Measurements from ENCODE around the gene DLST. TPM values are rescaled to one million over a fixed set of nuclear protein-coding genes. Genes with fewer than 3 reads are reported as not detected.

DLST gene
- total RNA-seq, 2 donors from 2014 or later, result 70.4 to 85.0 TPM

DNA sequence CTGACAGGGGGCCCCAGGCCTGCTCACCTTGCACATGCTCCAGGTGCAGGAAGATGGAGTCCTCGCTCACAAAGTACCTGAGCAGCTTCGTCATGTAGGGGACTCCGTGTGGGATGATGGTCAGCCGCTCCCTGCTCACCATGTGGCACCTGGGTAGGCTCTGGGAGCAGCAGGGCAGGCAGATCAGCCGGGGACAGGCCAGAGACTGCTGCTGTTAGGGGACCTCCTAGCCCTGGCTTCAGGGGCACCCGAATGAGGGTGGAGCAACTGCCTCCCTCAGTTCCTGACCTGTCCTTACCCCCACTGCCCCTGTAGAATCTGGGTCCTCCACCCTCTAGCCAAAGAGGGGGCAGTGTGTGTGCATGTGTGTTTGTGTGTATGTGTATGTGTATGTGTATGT, 29.5 kb downstream of the DLST start:
- no peak for DNase-seq (ENCODE audit: low spot score)
- intact Hi-C loops (cut with DNase I), result loop anchor here in 1 of 2 donors (5.0 kb wide), 1 partner anchor 176 kb away; no protein-coding TSS in a partner anchor

DNA sequence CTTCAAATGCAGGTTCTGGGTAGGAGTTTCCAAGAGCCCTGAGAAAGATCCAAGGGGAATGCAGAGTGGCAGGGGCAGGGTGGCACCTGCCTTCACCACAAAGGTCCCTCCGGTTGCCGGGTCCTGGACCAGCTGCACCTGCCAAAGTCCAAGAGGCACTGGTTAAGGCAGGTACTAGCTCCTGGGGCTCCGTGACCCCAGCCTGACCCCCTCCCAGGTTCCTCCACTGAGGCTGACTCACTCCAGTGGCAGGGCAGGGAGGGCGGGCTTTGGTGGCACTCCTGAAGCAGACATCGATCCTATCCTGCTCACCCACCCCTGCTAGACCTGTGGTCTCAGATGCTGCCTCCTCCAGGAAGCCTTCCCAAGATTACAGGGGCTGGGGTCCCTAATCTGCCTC, 30.0 kb downstream of the DLST start:
- no peak for DNase-seq (ENCODE audit: low spot score)
- intact Hi-C loops (cut with DNase I), result loop anchor here in 1 of 2 donors (5.0 kb wide), 1 partner anchor 176 kb away; no protein-coding TSS in a partner anchor

DNA sequence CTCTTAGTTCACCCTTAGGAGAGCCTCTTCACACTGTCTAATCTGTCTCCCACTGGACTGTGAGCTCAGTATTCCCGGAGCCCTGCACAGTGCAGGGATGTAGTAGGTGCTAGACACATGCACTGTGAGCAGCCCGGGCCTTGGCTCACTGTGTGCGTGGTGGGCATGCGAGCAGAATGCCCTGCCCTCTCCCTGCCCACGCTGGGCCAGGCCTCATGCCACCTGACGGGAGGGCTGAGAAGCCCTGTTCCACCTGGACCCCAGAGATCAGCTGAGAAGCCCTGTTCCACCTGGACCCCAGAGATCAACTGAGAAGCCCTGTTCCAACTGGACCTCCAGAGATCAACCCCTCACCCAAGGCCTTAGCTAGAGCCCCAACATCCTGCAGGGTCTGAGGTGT, 30.4 kb downstream of the DLST start:
- DNase-seq (ENCODE audit: low spot score), result no peak
- intact Hi-C loops (cut with DNase I), result loop anchor here in 1 of 2 donors (5.0 kb wide), 1 partner anchor 175 kb away; no protein-coding TSS in a partner anchor

DNA sequence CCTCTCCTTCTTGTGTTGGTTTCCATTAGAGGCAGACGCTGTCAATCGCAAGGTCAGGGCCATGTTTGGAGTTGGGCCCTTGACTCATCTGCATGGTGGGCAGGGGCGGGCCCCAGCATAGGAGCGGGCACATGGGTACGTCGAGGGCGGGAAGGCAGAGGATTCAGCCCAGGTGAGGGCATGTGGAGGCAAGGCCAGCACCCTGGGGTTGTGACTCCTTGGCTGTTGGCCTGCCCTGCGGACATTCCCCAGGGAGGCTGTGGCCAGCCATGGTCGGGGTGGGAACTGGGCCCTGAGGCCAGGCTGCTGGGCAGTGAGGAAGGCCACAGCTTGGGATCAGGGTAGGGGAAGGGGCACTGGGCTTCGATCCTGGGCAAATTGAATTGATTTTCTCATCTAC, 31.1 kb downstream of the DLST start:
- DNase-seq (ENCODE audit: low spot score), result no peak
- intact Hi-C loops (cut with DNase I), result loop anchor here in 1 of 2 donors (5.0 kb wide), 1 partner anchor 174 kb away; no protein-coding TSS in a partner anchor

DNA sequence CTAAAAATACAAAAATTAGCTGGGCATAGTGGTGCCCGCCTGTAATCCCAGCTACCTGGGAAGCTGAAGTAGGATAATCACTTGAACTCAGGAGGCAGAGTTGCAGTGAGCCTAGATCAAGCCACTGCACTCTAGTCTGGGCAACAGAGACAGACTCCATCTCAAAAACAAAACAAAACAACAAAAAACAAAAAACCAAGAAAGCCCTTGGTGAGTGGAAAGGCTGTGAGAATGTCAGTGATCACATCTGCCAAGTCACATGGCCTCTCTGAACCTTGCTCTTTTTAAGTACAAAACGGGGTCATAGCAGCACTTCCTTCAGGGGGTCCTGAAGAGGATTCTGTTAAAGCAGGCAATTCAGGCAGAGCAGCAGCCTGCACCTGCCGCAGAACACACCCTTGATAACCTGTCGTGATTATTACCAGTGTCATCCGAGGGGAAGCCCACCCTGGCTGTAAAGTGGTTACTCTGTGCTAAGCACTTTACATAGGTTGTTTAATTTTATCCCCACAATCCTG, 31.7 kb downstream of the DLST start:
- no peak for DNase-seq (ENCODE audit: low spot score)
- intact Hi-C loops (cut with DNase I), result loop anchor here in 1 of 2 donors (5.0 kb wide), 1 partner anchor 174 kb away; no protein-coding TSS in a partner anchor

DNA sequence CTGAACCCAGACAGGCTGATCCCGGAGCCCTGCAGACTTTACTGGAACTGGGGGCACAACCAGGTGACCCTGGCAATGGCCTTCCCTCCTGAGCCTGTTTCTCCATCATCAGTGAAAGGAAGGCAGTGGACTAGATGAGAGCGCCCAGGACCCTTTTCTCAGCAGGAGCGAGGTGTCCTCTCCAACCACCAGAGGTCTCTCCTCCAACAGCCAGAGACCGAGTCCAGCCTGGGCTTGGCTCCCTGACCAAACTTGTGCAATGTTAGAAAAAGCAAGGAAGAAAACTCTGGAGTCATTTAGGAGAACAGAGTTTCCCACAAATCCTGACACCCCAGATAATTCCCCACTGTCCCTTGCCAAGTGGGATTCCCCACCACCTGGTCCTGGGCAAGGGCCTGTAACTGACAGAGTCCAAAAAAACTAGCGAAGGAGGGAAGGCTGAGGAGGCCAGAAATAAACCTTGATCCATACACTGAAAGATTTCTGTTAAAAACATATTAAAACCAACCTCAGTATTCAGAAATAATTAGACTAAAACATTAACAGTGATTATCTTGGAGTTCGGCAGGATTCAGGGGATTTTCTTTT, 32.4 kb downstream of the DLST start:
- intact Hi-C loops (cut with DNase I), result loop anchor here in 1 of 2 donors (5.0 kb wide), 1 partner anchor 173 kb away; no protein-coding TSS in a partner anchor
- no peak for DNase-seq (ENCODE audit: low spot score)

DNA sequence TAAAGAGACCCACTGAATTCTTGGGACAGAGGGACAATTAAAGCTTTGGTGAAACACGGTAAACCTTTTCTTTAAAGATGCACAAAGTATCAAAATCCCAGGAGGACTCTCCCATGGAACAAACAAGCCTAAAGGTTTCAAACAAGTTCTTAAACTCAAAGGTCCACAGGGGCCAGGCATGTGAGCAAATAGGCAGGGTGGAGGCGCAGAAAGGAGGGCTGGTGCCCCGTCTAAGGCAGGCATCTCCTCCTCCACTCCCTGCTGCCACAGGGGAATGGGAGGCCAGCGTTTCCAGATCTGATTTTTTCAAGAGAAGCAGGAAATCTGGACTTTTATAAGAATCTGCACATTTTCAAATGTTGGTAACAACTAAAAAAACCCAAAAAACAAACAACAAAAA, 33.7 kb downstream of the DLST start:
- no peak for DNase-seq (ENCODE audit: low spot score)
- intact Hi-C loops (cut with DNase I), result no loop called here

- intact Hi-C loops (cut with DNase I), result no loop called here
- no peak for DNase-seq (ENCODE audit: low spot score)
Observed at GRCh38 chr14:74915826-74916225, 34.1 kb downstream of the DLST start.

GRCh38 chr14:74917178-74917543, 35.4 kb downstream of the DLST start:
- DNase-seq (ENCODE audit: low spot score), result no peak
- intact Hi-C loops (cut with DNase I), result no loop called here

DNA sequence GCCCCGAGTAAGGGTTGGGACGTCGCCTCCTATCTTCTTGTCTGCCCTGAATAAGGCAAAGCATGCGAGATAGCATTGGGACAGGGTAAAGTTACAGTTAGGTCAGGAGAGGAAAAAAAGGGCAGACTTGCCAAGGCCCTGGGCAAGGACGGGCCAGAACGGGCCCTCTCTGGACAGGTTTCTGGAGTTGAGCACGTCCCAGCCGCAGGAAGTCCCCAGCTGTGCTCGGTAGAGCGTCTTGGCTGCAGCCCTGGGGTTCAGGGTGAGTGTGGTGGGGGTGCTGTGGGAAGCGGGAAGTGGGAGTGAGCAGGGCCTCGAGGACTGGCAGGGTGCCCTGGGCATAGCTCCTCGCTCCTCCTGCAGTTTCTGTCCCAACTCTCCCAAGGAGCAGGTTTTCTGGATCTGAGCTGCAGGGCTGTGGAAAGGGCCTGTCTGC, 35.9 kb downstream of the DLST start:
- DNase-seq (ENCODE audit: low spot score), result peak; percentile 88
- intact Hi-C loops (cut with DNase I), result no loop called here

DNA sequence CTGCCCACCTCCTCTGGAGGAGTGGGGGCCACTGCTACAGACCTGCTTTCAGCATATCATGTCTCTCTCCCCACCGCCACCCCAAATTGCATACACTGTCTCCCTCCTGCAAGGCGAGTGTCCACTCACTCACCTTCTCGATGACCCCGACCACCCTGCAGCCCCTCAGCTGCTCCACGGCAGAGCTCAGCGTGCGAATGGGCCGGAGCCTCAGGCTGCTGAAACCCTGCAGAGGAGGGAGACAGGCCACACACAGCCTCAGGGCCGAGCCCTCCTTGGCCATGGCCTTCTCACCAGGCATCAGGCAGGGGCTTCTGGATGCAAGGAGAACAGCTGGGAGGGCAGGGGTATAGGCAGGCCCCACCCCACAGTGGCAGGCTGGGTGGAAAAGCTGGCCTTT, 36.7 kb downstream of the DLST start:
- no peak for DNase-seq (ENCODE audit: low spot score)
- intact Hi-C loops (cut with DNase I), result no loop called here

DNA sequence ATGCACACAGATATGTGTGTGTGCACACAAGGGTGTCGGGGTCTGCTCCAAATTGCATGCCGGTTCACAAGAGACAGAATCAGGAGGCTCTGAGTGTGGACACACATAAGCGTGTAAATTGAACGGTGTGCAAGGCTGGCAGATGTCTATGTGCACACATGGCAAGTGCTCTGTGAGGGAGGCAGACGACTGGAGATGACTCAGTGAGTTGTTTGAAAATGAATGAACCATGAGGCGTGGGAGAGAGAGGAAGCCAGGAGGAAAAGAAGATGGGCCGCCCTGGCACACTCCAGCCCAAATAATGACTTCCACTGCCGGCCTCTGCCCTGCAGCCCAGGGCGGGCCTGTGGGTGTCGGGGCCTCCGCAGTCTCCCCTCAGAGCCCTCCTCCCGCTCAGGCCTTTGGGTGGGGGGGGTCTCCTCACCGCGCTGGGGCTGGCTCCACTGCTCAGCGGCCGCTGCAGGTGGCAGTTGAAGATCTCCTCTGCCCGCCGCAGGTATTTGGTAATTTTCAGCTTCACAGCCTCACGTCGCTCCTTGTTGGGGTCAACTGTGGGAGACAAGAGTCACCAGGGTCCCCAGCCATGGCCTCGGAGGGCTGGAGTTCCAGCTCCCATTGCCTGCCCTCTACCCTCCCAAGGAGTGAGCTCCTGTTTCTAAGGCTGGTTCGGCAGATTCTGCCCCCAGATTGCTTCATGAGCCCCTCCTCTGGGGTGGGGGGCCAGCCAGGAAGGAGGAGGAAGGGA, 37.9 kb downstream of the DLST start:
- intact Hi-C loops (cut with DNase I), result no loop called here
- DNase-seq (ENCODE audit: low spot score), result no peak

- DNase-seq (ENCODE audit: low spot score), result no peak
- intact Hi-C loops (cut with DNase I), result no loop called here
Observed at GRCh38 chr14:74920281-74920680, 38.6 kb downstream of the DLST start.

GRCh38 chr14:74921053-74921620, 39.4 kb downstream of the DLST start:
- DNase-seq (ENCODE audit: low spot score), result no peak
- intact Hi-C loops (cut with DNase I), result no loop called here

DNA sequence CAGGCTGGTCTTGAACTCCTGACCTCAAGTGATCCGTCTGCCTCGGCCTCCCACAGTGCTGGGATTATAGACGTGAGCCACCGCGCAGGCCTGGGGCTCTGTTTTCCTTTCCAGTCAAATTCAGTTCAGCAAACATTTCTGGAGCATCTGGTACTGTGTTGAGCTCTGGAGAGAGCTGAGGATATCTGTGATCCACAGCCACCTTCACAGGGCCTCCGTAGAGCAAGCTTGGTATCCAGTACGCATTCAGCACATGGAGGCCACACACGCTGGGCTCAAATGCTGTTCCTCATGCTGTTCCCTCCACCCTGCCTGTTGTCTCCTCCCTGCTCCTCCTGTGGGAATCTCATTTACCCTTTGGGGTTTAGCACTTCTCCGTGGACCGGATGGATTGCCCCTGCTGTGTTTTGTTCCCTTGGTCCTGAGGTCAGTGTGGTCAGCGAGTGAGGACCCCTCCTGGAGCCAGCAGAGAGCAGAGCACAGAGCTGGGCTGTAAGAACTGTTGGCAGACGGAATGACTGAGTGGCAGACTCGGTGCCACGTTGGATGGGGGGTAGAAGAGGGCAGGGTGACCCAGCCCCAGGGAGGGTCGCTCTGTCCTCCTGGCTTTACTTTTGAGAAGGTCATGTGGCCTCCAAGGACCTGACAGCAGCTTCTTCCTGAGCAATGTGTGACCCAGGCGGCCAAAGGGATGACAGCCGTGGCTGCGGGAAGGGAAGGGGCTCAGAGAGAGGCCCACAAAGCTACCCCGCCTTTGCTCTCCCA, 40.5 kb downstream of the DLST start:
- intact Hi-C loops (cut with DNase I), result no loop called here
- DNase-seq (ENCODE audit: low spot score), result no peak

GRCh38 chr14:74922752-74923401, 41.2 kb downstream of the DLST start, which contains the start of gene RPS6KL1:
Gene RPS6KL1, minus strand, starts transcription at chr14:74923260. Its CDS starts 1,719 bp downstream, at chr14:74921541.
- DNase-seq (ENCODE audit: low spot score), result peak; percentile 95
- intact Hi-C loops (cut with DNase I), result no loop called here

GRCh38 chr14:74924061-74924460, 42.3 kb downstream of the DLST start:
- intact Hi-C loops (cut with DNase I), result no loop called here

DNA sequence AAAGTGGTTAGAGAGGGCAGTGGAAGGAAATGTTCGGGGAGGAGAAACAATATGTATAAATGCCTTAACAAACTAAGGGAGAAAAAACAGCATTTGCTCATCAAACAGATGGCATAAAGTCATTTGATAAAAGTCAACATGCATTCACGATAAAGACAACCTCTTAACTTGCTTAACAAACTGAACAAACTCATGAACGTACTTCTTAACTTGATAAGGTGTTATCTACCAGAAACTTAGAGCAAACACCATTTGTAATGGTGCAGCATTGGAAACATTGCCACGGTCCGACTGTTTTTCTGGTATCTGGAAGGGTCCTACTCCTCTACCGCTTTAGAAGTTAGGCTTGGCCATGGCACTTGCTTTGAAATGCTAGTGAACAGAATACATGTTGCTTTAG, 45.5 kb downstream of the DLST start:
- intact Hi-C loops (cut with DNase I), result no loop called here

More at GRCh38 chr14:74924061-74924460, 42.3 kb downstream of the DLST start:
- DNase-seq (ENCODE audit: low spot score), result no peak

GRCh38 chr14:74929242-74929641, 47.5 kb downstream of the DLST start:
- DNase-seq (ENCODE audit: low spot score), result no peak
- intact Hi-C loops (cut with DNase I), result no loop called here

More for the DNA sequence above, 45.5 kb downstream of the DLST start:
- peak; percentile 17 for DNase-seq (ENCODE audit: low spot score)
